ENCODE measurements around the gene TIGIT.

TIGIT gene

GRCh38 chr3:114313426-114313825 lies 19.6 kb downstream of the TIGIT start:
- DNase-seq, result no peak

GRCh38 chr3:114314282-114314681 lies 20.5 kb downstream of the TIGIT start:
- no peak for DNase-seq

DNA sequence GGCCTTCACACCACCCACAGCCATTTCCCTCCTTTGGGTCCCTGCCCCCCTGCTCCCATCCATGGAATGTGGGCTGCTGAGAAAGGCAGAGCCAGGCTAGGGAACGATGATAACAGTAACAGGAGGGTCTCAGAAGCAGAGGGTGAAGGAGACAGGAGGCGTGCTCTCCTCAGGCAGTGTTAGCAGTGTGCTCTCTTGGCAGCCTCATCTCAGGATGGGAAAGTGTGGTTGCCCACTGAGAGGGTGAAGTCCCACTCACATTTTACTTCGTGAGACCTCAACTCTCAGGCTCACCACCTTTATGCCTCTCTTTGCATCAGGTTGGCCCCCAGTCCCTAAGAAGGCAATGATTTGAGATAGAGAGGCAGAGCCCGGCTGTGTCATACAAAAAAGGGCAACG lies 24.5 kb downstream of the TIGIT start:
- no peak for DNase-seq

DNA sequence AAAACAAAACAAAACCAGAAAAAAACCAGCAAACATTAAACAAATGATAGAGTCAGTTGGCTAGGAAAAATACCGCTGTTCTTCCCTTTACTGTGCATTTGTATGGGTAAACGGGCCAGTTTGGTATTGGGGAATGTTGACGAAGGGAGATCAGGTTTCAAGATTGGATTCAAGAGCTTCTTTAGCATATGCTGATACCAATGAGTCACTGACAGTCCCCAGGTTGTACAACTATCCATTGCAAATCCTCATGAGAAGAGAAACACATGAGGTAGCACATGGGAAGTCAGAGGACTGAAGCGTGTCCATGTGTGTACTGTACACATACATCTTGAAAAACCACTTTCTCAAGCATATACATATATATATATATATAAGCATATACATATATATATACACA lies 25.6 kb downstream of the TIGIT start:
- no peak for DNase-seq

DNA sequence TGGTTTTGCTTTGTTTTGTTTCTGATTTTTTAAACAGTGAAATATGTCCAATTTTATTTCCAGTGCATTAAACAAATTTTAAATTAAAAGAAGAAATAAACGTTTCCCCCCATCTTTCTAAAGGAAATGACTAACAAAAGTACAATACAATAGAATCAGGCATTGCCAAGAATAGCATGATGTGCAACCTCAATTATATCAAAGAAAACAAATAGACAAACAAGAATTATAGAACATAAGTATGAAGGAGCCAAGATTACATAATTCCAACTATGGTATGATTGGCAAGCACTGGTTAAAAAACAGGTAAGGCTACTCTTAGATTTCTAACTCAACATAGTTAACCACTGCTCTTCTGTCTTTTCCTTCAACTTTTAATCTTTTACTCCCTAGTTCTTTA lies 26.4 kb downstream of the TIGIT start:
- no peak for DNase-seq

DNA sequence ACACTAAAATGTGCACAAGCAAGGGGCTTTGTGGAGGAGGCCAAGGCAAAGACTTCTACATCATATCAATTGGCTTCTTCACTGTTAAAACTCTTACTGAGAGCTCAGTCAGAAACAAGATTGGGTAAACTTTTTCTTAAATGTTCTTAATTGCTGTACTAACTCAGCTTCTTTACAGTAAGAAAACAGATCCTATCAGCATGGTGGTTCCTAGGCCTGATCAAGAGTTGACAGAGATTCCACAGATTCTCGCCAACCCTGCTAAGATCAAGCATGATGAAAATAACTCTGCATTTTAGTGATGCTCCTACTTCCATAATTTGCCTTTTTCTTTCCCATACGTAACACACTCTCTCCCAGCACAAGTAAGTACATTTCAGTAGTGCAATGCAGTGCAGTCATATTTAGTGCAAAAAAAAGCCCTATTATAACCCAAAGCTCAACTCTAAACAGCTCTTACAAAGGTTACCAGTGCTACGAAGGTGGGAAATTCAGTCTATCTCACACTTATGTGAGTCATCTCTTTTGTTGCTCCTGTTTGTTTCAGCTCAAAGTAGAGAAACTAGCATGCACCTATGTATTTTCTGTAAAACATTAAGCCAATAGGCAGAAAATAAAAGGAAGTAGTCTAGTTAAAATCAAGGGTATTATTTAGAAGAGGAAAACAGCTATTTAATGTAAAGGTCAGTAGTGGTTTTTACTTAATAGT lies 29.9 kb downstream of the TIGIT start:
- no peak for DNase-seq

DNA sequence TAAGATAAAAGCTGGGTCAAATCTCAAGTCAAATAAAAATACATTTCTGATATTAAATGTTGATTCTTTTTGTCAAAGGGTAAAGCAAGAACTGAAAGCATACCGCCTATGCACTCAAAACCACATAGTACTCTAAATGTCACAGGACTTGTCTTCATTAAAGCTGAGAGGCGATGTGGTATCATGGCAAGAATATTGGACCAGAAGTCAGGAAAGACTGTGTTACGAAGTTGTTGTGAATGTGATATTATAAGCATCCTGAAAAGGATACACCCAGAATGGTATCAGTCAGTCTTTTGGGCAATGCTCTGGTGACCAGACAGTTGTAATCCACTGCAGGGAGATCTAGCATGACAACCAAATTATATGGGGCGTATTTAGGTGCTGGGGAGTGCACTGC lies 33.8 kb downstream of the TIGIT start:
- DNase-seq, result no peak

- DNase-seq, result no peak
Observed at GRCh38 chr3:114328345-114328744, 34.5 kb downstream of the TIGIT start.

DNA sequence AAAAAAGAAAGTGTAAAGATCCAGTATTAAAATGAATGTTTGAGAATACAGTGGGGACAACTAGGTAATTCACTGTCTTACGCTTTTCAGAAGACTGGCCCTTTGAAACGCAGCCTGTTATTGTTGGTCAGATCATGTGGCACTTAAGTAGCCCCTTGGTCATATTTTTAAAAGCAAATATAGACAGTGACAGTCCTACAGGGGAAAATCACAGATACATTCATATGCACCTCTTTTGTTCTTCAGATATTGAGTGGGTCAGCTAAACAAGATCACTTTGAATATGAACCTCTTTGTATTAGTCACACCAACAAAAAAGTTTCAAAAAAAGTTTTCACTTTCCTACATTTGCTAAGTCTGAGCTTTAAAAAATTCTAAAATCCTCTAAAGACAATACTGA lies 36.0 kb downstream of the TIGIT start:
- no peak for DNase-seq

DNA sequence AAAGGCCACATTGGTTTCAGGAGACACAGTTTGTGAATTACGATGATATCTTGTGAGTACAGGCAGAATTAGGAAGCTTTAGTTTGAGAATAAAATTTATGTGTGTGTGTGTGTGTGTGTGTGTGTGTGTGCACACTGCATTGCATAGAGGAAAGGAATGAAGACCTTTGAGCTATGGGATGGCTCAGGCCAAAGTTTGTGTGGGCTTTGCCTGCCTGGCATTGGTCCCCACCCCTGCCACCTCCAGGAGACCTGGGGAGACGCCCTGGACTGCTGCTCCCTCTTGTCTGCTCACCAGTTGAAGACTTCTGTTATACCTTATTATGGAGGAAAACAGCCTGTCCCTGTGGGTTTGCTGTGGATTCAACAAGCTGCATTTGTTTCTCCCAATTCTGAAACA lies 37.2 kb downstream of the TIGIT start:
- no peak for DNase-seq

DNA sequence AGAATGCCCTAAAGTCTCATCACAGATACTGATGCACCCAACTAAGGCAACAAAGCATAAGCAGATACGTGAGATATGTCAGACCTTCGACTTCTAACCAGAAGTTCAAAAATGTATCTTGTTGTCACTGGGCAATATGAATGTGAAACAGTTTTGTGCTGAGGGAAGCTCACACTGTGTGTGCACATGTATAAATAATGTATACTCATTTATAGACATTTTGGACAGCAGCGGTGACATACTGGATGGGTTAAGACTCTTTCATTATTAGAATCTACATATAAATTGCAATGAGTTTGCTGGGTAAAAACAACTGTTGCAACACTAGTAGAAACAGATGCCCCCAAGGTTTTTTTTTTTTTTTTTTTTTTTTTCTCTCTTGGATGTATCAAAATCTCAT lies 37.9 kb downstream of the TIGIT start:
- DNase-seq, result no peak

GRCh38 chr3:114332342-114333179 lies 38.7 kb downstream of the TIGIT start:
- DNase-seq, result no peak

GRCh38 chr3:114333180-114333922 lies 39.5 kb downstream of the TIGIT start:
- no peak for DNase-seq

DNA sequence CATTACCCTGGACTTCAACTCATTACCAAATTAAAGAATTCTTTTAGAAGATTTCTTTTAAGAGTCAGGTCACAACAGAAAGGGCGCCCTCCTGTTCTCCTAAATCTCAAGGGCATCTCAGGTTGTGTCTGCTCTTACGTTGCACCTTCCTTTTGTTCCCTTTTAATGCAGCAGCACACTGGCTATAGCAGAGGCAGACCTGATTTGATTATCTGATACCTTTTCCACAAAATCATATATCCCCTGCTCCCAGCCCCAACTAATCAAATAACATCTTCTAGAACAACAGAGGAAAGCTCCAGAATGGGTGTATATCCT lies 40.1 kb downstream of the TIGIT start:
- DNase-seq, result no peak

DNA sequence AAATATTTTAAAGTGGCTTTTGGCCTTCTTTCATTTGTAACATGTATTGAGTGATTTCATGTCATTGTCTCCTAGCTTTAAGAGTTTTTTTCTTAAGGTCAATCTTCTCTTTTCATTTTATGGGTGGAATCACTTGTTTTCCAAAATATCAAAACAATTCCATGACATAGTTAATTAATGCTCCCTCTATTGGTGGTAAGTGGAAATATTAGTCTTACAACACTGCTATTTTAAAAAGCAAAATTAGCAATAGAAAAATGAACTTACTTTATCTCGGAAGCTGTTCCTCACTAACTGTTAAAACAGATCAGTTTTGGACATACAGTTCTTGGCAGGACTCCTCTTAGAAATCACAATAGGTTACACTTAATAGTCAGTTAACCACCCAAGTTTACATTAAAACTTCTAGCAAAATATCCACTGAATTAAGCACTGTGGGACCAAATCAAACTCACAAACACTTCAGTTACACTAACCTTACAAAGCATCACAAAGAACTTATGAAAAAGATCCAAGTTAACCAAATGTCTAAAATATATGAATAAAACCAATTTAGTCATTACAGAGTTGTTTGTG lies 42.4 kb downstream of the TIGIT start:
- no peak for DNase-seq

GRCh38 chr3:114336857-114337256 lies 43.0 kb downstream of the TIGIT start:
- DNase-seq, result no peak

DNA sequence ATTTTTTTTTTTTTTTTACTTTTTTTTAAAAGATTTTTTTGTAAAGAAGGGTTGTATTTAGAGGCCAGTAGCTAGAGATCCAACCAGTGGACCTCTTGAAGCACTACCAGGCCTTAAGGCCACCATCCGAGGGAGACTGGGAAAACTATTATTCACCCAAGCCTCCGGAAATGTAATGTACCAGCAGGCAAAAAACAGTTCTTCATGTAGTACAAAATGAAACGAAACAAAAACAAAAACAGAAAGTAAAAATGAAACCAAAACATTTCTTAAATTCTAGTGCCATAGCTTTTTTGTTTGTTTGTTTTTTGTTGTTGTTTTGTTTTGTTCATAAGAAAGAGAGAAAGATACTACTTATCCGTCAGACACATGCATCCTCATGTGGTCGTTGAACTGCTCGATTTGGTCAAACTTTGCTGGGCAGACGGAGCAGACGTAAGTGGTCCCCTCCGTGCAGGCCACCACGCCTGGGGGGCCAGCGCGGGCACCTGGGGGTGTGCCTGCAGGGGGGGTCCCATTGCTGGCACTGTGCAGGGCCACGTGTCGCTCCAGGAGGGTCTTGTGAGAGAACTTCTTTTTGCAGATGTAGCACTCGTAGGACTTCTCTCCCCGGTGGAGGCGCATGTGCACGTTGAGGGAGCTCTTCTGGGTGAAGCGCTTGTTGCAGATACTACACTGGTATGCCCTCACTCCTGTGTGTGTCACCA lies 45.0 kb downstream of the TIGIT start:
- no peak for DNase-seq

GRCh38 chr3:114344492-114344891 lies 50.7 kb downstream of the TIGIT start:
- no peak for DNase-seq

DNA sequence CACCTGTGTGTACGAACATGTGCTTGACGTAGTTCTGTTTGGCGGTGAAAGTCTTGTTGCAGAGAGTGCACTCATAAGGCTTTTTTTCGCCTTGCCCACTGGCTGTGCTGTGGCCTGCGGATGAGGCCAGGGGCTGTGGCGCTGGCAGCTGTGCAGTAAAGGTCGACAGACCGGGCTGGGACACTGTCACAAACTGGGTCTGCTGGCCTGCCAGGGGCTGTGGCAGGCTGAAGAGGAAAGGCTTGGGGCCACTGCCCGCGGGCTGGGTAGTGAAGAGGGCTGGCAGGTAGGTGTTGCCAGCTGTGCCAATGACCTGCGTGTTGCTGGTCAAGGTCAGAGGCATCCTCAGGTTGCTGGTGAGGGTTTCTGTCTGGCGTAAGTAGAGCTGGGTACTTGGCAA lies 56.4 kb downstream of the TIGIT start:
- no peak for DNase-seq

GRCh38 chr3:114350690-114351089 lies 56.9 kb downstream of the TIGIT start:
- DNase-seq, result no peak

DNA sequence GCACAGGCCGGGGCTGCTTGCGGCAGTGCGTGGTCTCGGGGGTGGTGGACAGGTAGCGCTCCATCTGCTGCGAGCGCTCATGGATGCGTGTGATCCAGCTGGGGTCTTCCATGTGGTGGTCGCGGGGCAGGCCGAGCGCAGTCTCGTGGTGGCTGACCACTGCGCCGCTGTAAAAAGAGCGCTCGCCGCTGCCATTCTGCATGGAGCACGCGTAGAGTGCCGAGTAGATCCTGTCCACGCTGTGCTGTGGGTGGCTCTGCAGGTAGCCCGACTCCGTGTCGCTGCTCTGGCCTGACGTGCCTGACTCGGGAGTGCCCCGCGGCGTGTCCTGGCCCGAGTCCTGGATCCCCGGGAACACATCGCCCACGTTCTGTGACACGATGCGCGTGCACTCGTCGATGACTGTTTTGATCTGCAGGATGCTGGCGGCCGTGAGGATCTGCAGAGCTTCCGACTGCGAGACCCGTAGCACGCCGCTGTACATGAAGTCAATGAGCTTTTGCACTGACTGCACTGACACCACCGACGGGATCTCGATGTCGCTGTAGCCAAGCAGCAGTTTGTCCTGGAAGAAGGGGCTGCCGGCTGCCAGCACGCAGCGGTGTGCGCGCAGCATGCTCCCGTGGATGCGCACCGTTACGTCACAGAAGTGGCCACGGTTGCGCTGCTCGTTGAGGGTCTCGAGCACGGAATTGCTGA lies 57.4 kb downstream of the TIGIT start:
- no peak for DNase-seq

GRCh38 chr3:114351822-114352145 lies 58.0 kb downstream of the TIGIT start:
- DNase-seq, result no peak

DNA sequence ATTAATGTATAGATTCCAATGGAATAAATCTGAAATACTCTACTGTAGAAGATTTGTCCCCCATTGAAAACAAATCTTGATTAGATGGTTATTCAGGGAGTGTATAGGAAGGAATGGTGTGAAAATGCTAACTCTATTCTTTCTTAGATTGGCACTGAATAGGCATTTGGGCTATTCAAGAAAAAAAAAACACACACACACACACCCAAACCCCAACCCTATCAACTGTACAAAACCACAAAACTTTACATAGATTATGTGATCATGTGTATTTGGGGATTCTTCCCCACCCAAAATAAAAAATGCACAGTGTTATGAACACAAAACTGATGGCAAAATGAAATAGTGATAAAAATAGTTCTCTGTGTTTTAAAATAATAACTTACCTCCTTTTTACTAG lies 61.8 kb downstream of the TIGIT start:
- no peak for DNase-seq
